Measurements from ENCODE around the gene RHBDF2. TPM values are rescaled to one million over a fixed set of nuclear protein-coding genes. Genes with fewer than 3 reads are reported as not detected.

Gene RHBDF2
- polyA plus RNA-seq, 4 donors, result 2.0 to 43.2 (median 10.9) TPM

DNA sequence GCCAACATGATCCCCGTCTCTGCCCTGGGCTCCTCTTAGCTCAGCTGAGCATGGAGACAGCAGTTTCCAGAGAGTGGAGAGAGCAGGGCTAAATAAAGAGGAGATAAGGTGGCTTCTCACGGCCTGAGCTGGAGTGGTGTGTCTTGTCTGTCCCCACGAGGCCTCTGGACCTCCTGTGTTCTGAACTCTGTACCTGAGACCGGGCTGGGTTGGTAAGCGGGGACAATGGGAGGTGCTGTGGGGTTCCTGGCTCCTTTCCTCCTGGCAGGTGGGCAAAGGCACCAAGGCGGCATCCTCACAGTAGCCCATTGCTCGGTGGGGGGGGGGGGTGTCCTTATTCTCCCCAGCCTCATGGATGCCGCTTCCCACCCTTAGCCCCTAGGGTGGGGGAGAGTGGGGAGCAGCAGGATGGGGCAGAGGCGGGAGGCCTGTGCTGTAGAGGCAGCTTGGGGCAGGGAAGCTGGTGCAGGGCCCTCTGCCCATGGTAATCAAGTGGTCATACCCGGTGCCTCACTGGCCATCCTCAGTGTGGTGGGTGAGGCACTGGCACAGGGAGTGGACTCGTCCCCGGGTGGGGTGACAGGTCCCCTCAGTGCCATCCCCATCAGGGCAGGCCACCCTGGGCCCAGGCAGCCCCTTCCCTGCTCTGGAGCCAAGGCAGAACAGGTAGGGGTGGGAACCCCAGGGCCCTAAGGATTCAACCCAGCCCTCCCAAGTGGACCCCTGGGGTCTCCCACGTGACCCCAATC, 31.1 kb downstream of the RHBDF2 start:
- DNase-seq, result no peak
- Histone ChIP-seq H3K4me3 (ENCODE audit: low read depth in 1 of 3, low read length in 3 of 3) (no peak overlapping the region), H3K9me3 (ENCODE audit: control insufficient read depth in 2 of 2, insufficient read depth in 1 of 2, low read depth in 1 of 2, low read length in 1 of 2) (no peaks in the 10 kb centered on the region), H3K27me3 (ENCODE audit: control insufficient read depth in 3 of 3, insufficient read depth in 3 of 3, low read length in 3 of 3) (no peaks in the 10 kb centered on the region), H3K4me1 (ENCODE audit: control insufficient read depth in 3 of 3, insufficient read depth in 2 of 3, low read depth in 1 of 3, low read length in 2 of 3) (peaks cover 0 to 14% (median 0%) of the 10 kb centered on the region in 3 donors), H3K36me3 (ENCODE audit: control insufficient read depth in 3 of 3, insufficient read depth in 2 of 3, low read depth in 1 of 3, low read length in 3 of 3) (peaks cover 0 to 62% (median 5%) of the 10 kb centered on the region in 3 donors), H3K27ac (ENCODE audit: low read depth in 1 of 3, low read length in 2 of 3) (no peak overlapping the region)
- FAIRE-seq, result no peak
- WGBS, 3 donors, result 56 to 75% (median 64%) methylated on average over 12 to 13 of the region's 13 CpGs

DNA sequence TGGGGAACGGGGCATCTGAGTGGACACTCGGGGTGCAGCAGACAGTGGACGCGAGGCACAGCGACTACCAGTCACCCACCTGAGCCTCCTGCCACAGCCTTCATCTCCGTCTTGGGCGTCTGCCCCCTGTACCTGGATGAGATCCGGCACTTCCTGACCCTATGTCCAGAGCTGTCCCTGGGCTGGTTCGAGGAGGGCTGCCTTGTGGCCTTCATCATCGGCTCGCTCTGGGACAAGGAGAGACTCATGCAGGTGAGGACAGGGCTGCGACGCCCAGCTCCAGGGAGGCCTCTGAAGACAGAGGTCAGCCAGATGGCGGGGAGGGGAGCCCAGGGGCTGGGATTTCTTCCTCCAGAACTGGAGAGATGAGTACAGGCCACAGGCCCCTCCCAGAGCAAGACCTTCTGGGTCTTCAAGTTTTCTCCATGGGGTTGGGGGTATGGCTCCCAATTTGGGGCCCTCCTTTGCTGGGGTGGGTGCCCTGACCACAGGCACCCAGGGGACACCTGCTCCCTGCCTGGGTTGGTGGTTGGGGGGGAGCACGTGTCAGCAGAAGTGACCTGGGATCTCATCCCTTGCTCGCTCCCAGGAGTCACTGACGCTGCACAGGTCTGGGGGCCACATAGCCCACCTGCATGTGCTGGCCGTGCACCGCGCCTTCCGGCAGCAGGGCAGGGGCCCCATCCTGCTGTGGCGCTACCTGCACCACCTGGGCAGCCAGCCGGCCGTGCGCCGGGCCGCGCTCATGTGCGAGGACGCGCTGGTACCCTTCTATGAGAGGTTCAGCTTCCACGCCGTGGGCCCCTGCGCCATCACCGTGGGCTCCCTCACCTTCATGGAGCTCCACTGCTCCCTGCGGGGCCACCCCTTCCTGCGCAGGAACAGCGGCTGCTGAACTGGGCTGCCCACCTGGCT, 31.9 kb downstream of the RHBDF2 start:
- Histone ChIP-seq H3K9me3 (ENCODE audit: control insufficient read depth in 2 of 2, insufficient read depth in 1 of 2, low read depth in 1 of 2, low read length in 1 of 2) (no peaks in the 10 kb centered on the region), H3K27ac (ENCODE audit: low read depth in 1 of 3, low read length in 2 of 3) (no peak overlapping the region), H3K4me3 (ENCODE audit: low read depth in 1 of 3, low read length in 3 of 3) (no peak overlapping the region), H3K36me3 (ENCODE audit: control insufficient read depth in 3 of 3, insufficient read depth in 2 of 3, low read depth in 1 of 3, low read length in 3 of 3) (peaks cover 0 to 54% (median 5%) of the 10 kb centered on the region in 3 donors), H3K27me3 (ENCODE audit: control insufficient read depth in 3 of 3, insufficient read depth in 3 of 3, low read length in 3 of 3) (no peaks in the 10 kb centered on the region), H3K4me1 (ENCODE audit: control insufficient read depth in 3 of 3, insufficient read depth in 2 of 3, low read depth in 1 of 3, low read length in 2 of 3) (peaks cover 0 to 14% (median 0%) of the 10 kb centered on the region in 3 donors)
- WGBS, 3 donors, result 90 to 93% (median 90%) methylated on average over 36 to 38 of the region's 38 CpGs
- DNase-seq, result no peak
- no peak for FAIRE-seq

DNA sequence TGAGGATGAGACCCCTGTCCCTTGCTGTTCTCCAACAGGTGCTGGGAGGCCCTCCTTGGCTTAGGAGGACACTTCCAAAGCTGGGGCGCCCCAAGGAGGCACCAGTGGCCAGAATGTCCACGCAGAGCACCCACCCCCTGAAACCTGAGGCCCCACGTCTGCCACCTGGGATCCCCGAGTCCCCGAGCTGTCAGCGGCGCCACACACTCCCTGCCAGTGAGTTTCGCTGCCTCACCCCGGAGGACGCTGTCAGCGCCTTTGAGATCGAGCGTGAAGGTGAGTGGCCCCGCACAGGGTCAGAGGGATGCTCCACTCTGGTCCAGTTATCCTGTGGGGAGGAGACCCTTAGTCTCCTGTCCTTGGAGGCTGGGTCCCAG, 32.6 kb downstream of the RHBDF2 start:
- Histone ChIP-seq H3K27ac (ENCODE audit: low read depth in 1 of 3, low read length in 2 of 3) (no peak overlapping the region), H3K4me3 (ENCODE audit: low read depth in 1 of 3, low read length in 3 of 3) (no peak overlapping the region), H3K9me3 (ENCODE audit: control insufficient read depth in 2 of 2, insufficient read depth in 1 of 2, low read depth in 1 of 2, low read length in 1 of 2) (no peaks in the 10 kb centered on the region), H3K36me3 (ENCODE audit: control insufficient read depth in 3 of 3, insufficient read depth in 2 of 3, low read depth in 1 of 3, low read length in 3 of 3) (peaks cover 0 to 47% (median 5%) of the 10 kb centered on the region in 3 donors), H3K4me1 (ENCODE audit: control insufficient read depth in 3 of 3, insufficient read depth in 2 of 3, low read depth in 1 of 3, low read length in 2 of 3) (peaks cover 0 to 14% (median 0%) of the 10 kb centered on the region in 3 donors), H3K27me3 (ENCODE audit: control insufficient read depth in 3 of 3, insufficient read depth in 3 of 3, low read length in 3 of 3) (no peaks in the 10 kb centered on the region)
- FAIRE-seq (no peak), DNase-seq (no peak)
- 91 to 92% (median 91%) methylated on average over 14 of the region's 14 CpGs for WGBS, 3 donors

- H3K4me1 ChIP-seq (ENCODE audit: control insufficient read depth in 3 of 3, insufficient read depth in 2 of 3, low read depth in 1 of 3, low read length in 2 of 3), result peaks cover 0 to 14% (median 0%) of the 10 kb centered on the region in 3 donors
- H3K9me3 ChIP-seq (ENCODE audit: control insufficient read depth in 2 of 2, insufficient read depth in 1 of 2, low read depth in 1 of 2, low read length in 1 of 2), result no peaks in the 10 kb centered on the region
- no peak overlapping the region for H3K4me3 ChIP-seq (ENCODE audit: low read depth in 1 of 3, low read length in 3 of 3)
- FAIRE-seq (no peak), DNase-seq (no peak)
- no peaks in the 10 kb centered on the region for H3K27me3 ChIP-seq (ENCODE audit: control insufficient read depth in 3 of 3, insufficient read depth in 3 of 3, low read length in 3 of 3)
- H3K27ac ChIP-seq (ENCODE audit: low read depth in 1 of 3, low read length in 2 of 3), result no peak overlapping the region
- H3K36me3 ChIP-seq (ENCODE audit: control insufficient read depth in 3 of 3, insufficient read depth in 2 of 3, low read depth in 1 of 3, low read length in 3 of 3), result peaks cover 0 to 41% (median 5%) of the 10 kb centered on the region in 3 donors
- 65 to 77% (median 67%) methylated on average over 8 of the region's 8 CpGs for WGBS, 3 donors
These were observed 33.2 kb downstream of the RHBDF2 start for GRCh38 chr17:76467809-76468633.

GRCh38 chr17:76467366-76467765, 33.9 kb downstream of the RHBDF2 start, which contains the start of gene AANAT:
Gene AANAT (plus strand): TSS chr17:76467603. CDS start chr17:76468747, 1,144 bp downstream.
- Histone ChIP-seq H3K36me3 (ENCODE audit: control insufficient read depth in 3 of 3, insufficient read depth in 2 of 3, low read depth in 1 of 3, low read length in 3 of 3) (peaks cover 0 to 34% (median 5%) of the 10 kb centered on the region in 3 donors), H3K4me1 (ENCODE audit: control insufficient read depth in 3 of 3, insufficient read depth in 2 of 3, low read depth in 1 of 3, low read length in 2 of 3) (peaks cover 0 to 14% (median 0%) of the 10 kb centered on the region in 3 donors), H3K27me3 (ENCODE audit: control insufficient read depth in 3 of 3, insufficient read depth in 3 of 3, low read length in 3 of 3) (no peaks in the 10 kb centered on the region), H3K4me3 (ENCODE audit: low read depth in 1 of 3, low read length in 3 of 3) (no peak within 1 kb of the TSS), H3K9me3 (ENCODE audit: control insufficient read depth in 2 of 2, insufficient read depth in 1 of 2, low read depth in 1 of 2, low read length in 1 of 2) (no peaks in the 10 kb centered on the region), H3K27ac (ENCODE audit: low read depth in 1 of 3, low read length in 2 of 3) (no peak within 1 kb of the TSS)
- 77 to 83% (median 78%) methylated on average over 11 of the region's 11 CpGs for WGBS, 3 donors
- no peak for FAIRE-seq
- no peak for DNase-seq

DNA sequence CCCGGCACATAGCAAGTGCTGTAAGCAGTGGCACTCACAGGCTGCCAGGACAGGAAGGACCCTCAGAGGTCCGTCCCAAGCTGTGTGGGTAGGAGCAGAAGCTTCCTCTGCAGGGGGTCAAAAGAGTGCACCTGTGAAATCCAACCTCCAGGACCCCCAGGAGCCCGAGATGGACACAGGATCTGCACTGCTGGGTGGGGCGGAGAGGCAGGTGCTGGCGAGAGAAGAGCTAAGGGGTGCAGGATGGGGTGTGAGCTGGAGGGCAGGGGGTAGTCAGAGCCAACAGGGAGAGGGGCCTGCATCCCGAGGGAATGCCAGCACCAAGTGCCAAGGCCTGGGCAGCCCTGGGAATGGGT, 34.5 kb downstream of the RHBDF2 start:
- no peaks in the 10 kb centered on the region for H3K9me3 ChIP-seq (ENCODE audit: control insufficient read depth in 2 of 2, insufficient read depth in 1 of 2, low read depth in 1 of 2, low read length in 1 of 2)
- peaks cover 0 to 28% (median under 1%) of the 10 kb centered on the region in 3 donors for H3K36me3 ChIP-seq (ENCODE audit: control insufficient read depth in 3 of 3, insufficient read depth in 2 of 3, low read depth in 1 of 3, low read length in 3 of 3)
- H3K27ac ChIP-seq (ENCODE audit: low read depth in 1 of 3, low read length in 2 of 3), result no peak overlapping the region
- 73 to 86% (median 81%) methylated on average over 6 of the region's 6 CpGs for WGBS, 3 donors
- no peak for DNase-seq
- no peak overlapping the region for H3K4me3 ChIP-seq (ENCODE audit: low read depth in 1 of 3, low read length in 3 of 3)
- peaks cover 0 to 14% (median 0%) of the 10 kb centered on the region in 3 donors for H3K4me1 ChIP-seq (ENCODE audit: control insufficient read depth in 3 of 3, insufficient read depth in 2 of 3, low read depth in 1 of 3, low read length in 2 of 3)
- no peaks in the 10 kb centered on the region for H3K27me3 ChIP-seq (ENCODE audit: control insufficient read depth in 3 of 3, insufficient read depth in 3 of 3, low read length in 3 of 3)
- no peak for FAIRE-seq

DNA sequence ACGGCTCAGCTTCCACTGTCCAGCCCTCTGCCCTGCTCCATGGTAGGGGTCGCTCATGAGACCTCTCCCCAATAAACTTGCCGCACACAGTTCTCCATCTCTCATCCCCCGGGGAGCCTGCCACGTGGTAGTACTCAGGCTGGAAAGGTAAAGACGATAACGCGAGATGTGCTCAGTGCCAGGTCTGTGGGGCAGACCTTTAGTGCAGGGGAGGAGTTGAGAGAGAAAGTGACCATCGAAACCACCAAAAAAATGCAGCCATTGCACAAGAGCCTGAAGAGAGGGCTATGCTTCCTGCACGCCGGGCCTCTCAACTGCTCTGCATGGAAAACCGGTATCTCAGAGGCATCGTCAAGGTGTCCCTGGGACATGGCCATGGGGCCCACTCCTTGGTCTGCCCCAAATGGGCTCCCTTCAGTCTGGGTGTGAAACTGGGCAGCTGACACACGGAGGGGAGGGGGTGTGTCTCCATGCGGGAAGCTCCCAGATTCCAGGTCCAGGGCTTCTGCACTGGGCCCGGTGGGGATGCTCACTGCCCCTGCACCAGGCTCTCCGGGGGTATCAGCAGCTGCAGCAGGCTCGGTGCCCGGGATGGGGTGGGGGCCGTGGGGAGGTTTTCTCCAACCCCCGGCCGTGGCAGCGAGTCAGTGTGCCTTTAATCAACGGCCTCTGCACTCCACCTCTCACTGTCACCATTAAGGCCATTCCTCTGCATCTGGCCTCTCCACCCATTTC, 38.5 kb downstream of the RHBDF2 start:
- Histone ChIP-seq H3K9me3 (ENCODE audit: control insufficient read depth in 2 of 2, insufficient read depth in 1 of 2, low read depth in 1 of 2, low read length in 1 of 2) (no peaks in the 10 kb centered on the region), H3K27me3 (ENCODE audit: control insufficient read depth in 3 of 3, insufficient read depth in 3 of 3, low read length in 3 of 3) (no peaks in the 10 kb centered on the region), H3K4me3 (ENCODE audit: low read depth in 1 of 3, low read length in 3 of 3) (no peak overlapping the region), H3K36me3 (ENCODE audit: control insufficient read depth in 3 of 3, insufficient read depth in 2 of 3, low read depth in 1 of 3, low read length in 3 of 3) (no peaks in the 10 kb centered on the region), H3K27ac (ENCODE audit: low read depth in 1 of 3, low read length in 2 of 3) (no peak overlapping the region), H3K4me1 (ENCODE audit: control insufficient read depth in 3 of 3, insufficient read depth in 2 of 3, low read depth in 1 of 3, low read length in 2 of 3) (peaks cover 0 to 3% (median 0%) of the 10 kb centered on the region in 3 donors)
- 82 to 87% (median 84%) methylated on average over 24 of the region's 24 CpGs for WGBS, 3 donors
- DNase-seq (no peak), FAIRE-seq (no peak)

Measured in small intestine (tissue), 7 donors.